BLaER1 treated with 17β-estradiol and CSF1 and Interleukin-3, amounts not matched to agents 10 nM and 100 nM (cell line): ENCODE measurements around the gene CXCL10.

ENCODE experiments used
- H3K27ac ChIP-seq, 11 experiments: shearing (Covaris generic); formaldehyde crosslinking; 2 replicates each; pipeline ENCODE4 v1.8.1; 2022
- H3K27me3 ChIP-seq, 11 experiments: shearing (Covaris generic); formaldehyde crosslinking; 2 replicates each; pipeline ENCODE4 v1.8.1; 2022
- H3K36me3 ChIP-seq, 11 experiments: shearing (Covaris generic); formaldehyde crosslinking; 2 replicates each; pipeline ENCODE4 v1.8.1; 2022
- H3K4me1 ChIP-seq, 10 experiments: shearing (Covaris generic); formaldehyde crosslinking; 2 replicates each; pipeline ENCODE4 v1.8.1; 2022
- H3K4me2 ChIP-seq, 11 experiments: shearing (Covaris generic); formaldehyde crosslinking; 2 replicates each; pipeline ENCODE4 v1.8.1; 2022
- H3K4me3 ChIP-seq, 10 experiments: shearing (Covaris generic); formaldehyde crosslinking; 2 replicates each; pipeline ENCODE4 v1.8.1; 2022
- H3K9ac ChIP-seq, 11 experiments: shearing (Covaris generic); formaldehyde crosslinking; 2 replicates each; pipeline ENCODE4 v1.8.1; 2022
- H3K9me3 ChIP-seq, 11 experiments: shearing (Covaris generic); formaldehyde crosslinking; replicated peaks in 1 of 11; 2 replicates each; pipeline ENCODE4 v1.8.1; 2022
- H4K20me1 ChIP-seq, 11 experiments: shearing (Covaris generic); formaldehyde crosslinking; 2 replicates each; pipeline ENCODE4 v1.8.1; 2022
- Cebpa-rat ChIP-seq, 11 experiments: shearing (Covaris generic); IDR thresholded peaks; 2 replicates each; pipeline ENCODE4 v1.8.1; 2022

Gene CXCL10

GRCh38 chr4:76013540-76013939 lies 9.8 kb downstream of the CXCL10 start:
- Histone ChIP-seq H3K9ac (no peak overlapping the region), H3K36me3 (no peaks in the 10 kb centered on the region), H3K4me3 (no peak overlapping the region), H3K4me2 (no peak overlapping the region), H3K9me3 (no peaks in the 10 kb centered on the region), H3K27ac (no peak overlapping the region), H3K4me1 (peaks cover 3 to 42% (median 24%) of the 10 kb centered on the region in 10 experiments; a peak in 18 of 20 replicates), H4K20me1 (no peaks in the 10 kb centered on the region), H3K27me3 (no peaks in the 10 kb centered on the region)
- no peak for TF ChIP-seq Cebpa-rat (IDR thresholded peaks at IDR 0.05)

DNA sequence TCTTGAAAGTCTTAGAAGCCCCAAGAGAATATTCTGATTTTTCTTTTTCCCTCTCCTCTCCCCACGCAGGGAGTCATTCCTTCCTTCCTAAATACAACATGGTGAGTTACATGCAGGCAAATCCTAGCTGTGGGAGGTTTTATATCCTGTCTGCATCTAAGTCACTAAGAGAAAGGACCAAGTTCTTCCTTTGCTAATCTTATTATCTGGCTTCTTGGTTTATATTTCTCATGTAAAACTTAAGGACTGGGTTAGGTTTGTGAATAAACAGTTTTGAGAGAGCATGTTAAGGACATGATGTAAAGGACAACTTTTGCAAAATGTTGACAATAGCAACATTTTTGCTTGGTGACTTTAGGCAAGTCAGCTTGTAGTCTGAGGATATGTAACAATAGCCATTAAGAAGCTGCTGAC lies 10.9 kb downstream of the CXCL10 start:
- H4K20me1 ChIP-seq, result no peaks in the 10 kb centered on the region
- no peaks in the 10 kb centered on the region for H3K36me3 ChIP-seq
- peak overlapping the region in 5 of 11 experiments; percentile 14 to 48 (median 24); a peak in 7 of 22 replicates for H3K27ac ChIP-seq
- H3K9me3 ChIP-seq, result no peaks in the 10 kb centered on the region
- no peak overlapping the region for H3K4me3 ChIP-seq
- peak overlapping the region in 8 of 11 experiments; percentile 4 to 87 (median 59); a peak in 11 of 22 replicates for H3K4me2 ChIP-seq
- no peak for TF ChIP-seq Cebpa-rat (IDR thresholded peaks at IDR 0.05)
- peak overlapping the region in 2 of 11 experiments; percentile 3 to 11; a peak in 1 of 22 replicates for H3K9ac ChIP-seq
- H3K27me3 ChIP-seq, result no peaks in the 10 kb centered on the region
- H3K4me1 ChIP-seq, result peaks cover 3 to 42% (median 24%) of the 10 kb centered on the region in 10 experiments; a peak in 18 of 20 replicates

DNA sequence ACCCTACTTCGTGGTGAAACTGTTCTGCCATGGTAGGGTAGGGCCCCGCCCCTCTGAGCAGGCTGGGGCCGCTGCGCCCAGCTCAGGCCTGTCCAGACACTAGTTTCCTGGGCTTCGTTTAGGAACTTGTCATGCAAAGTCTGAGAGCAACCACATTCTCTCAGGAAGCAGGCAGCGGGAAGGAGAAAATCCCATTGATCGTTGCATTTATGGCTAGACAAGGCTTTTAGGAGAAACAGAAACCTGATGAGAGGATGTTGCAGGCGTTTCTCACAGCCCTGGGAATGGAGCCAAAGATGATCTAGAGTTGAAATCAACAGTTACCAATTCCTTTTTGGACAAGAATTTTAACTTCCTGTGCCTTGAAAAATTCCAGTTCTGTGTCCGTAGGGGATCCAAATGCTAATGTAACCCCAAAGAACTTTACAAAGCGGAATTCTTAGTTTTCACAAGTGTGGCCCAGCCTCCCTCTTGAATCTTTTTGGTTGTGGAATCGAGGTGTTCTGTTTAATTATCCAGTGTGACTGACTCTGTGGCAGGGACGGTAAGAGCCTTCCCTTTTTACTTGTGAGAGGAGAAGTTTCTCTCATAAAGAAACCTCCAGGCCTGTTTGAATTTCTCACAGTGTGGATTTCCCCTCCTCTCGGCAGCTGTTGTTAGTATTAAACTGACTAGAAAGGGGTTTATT lies 11.5 kb downstream of the CXCL10 start:
- Histone ChIP-seq H4K20me1 (no peaks in the 10 kb centered on the region), H3K36me3 (no peaks in the 10 kb centered on the region), H3K4me1 (peaks cover 3 to 42% (median 24%) of the 10 kb centered on the region in 10 experiments; a peak in 18 of 20 replicates), H3K4me2 (peak overlapping the region in 9 of 11 experiments; percentile 2 to 87 (median 52); a peak in 13 of 22 replicates), H3K4me3 (no peak overlapping the region), H3K9me3 (no peaks in the 10 kb centered on the region), H3K27ac (peak overlapping the region in 6 of 11 experiments; percentile 7 to 48 (median 24); a peak in 8 of 22 replicates), H3K9ac (peak overlapping the region in 2 of 11 experiments; percentile 3 to 11; a peak in 1 of 22 replicates), H3K27me3 (no peaks in the 10 kb centered on the region)
- TF ChIP-seq Cebpa-rat (IDR thresholded peaks at IDR 0.05), result no peak

- H3K4me2 ChIP-seq, result peak overlapping the region in 8 of 11 experiments; percentile 4 to 87 (median 59); a peak in 13 of 22 replicates
- peak overlapping the region in 3 of 11 experiments; percentile 14 to 32 (median 24); a peak in 2 of 22 replicates for H3K27ac ChIP-seq
- H3K4me3 ChIP-seq, result no peak overlapping the region
These were observed 12.2 kb downstream of the CXCL10 start for GRCh38 chr4:76011018-76011670.

DNA sequence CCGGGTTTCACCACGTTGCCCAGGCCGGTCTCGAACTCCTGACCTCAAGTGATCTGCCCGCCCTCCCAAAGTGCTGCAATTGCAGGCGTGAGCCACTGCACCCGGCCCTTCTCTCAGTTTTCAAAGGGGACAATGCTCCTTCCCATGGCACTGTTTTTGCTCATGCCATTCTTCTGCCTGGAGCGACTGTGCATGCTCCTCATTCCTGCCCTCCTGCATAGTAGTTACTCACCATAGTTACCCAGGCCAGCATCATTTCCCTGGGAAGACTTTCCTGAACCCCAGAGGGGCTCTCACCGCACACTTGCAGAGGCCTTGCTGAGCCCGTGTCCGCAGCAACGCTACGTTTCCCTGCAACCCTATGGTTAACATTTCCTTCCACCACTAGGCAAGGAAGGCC lies 12.7 kb downstream of the CXCL10 start:
- no peak for TF ChIP-seq Cebpa-rat (IDR thresholded peaks at IDR 0.05)
- Histone ChIP-seq H4K20me1 (no peaks in the 10 kb centered on the region), H3K4me2 (peak overlapping the region in 2 of 11 experiments; percentile 78 to 87; a peak in 2 of 22 replicates), H3K9me3 (no peaks in the 10 kb centered on the region), H3K9ac (no peak overlapping the region), H3K4me3 (no peak overlapping the region), H3K4me1 (peaks cover 1 to 38% (median 22%) of the 10 kb centered on the region in 10 experiments; a peak in 18 of 20 replicates), H3K27me3 (no peaks in the 10 kb centered on the region), H3K27ac (no peak overlapping the region), H3K36me3 (no peaks in the 10 kb centered on the region)

More at GRCh38 chr4:76011018-76011670, 12.2 kb downstream of the CXCL10 start:
- Histone ChIP-seq H3K9me3 (no peaks in the 10 kb centered on the region), H3K27me3 (no peaks in the 10 kb centered on the region), H3K9ac (no peak overlapping the region; a peak in 1 of 22 replicates), H3K36me3 (no peaks in the 10 kb centered on the region), H3K4me1 (peaks cover 3 to 42% (median 24%) of the 10 kb centered on the region in 10 experiments; a peak in 18 of 20 replicates), H4K20me1 (no peaks in the 10 kb centered on the region)
- TF ChIP-seq Cebpa-rat (IDR thresholded peaks at IDR 0.05), result no peak

GRCh38 chr4:76009311-76009710 lies 14.0 kb downstream of the CXCL10 start:
- TF ChIP-seq Cebpa-rat (IDR thresholded peaks at IDR 0.05), result no peak
- Histone ChIP-seq H3K27me3 (no peaks in the 10 kb centered on the region), H3K4me2 (no peak overlapping the region), H4K20me1 (no peaks in the 10 kb centered on the region), H3K4me1 (peaks cover 0 to 26% (median 14%) of the 10 kb centered on the region in 10 experiments; a peak in 17 of 20 replicates), H3K4me3 (no peak overlapping the region), H3K27ac (no peak overlapping the region), H3K9me3 (no peaks in the 10 kb centered on the region), H3K9ac (no peak overlapping the region), H3K36me3 (no peaks in the 10 kb centered on the region)

- H3K27me3 ChIP-seq, result no peaks in the 10 kb centered on the region
- H3K36me3 ChIP-seq, result no peaks in the 10 kb centered on the region
- H3K9ac ChIP-seq, result no peak within 1 kb of the TSS
- no peaks in the 10 kb centered on the region for H3K9me3 ChIP-seq
- H4K20me1 ChIP-seq, result no peaks in the 10 kb centered on the region
- TF ChIP-seq Cebpa-rat (IDR thresholded peaks at IDR 0.05), result no peak
- no peak within 1 kb of the TSS; a peak in 1 of 22 replicates for H3K27ac ChIP-seq
- no peak within 1 kb of the TSS for H3K4me3 ChIP-seq
- H3K4me1 ChIP-seq, result peaks cover 19 to 36% (median 31%) of the 10 kb centered on the region in 10 experiments
- no peak within 1 kb of the TSS for H3K4me2 ChIP-seq
These were observed 16.0 kb downstream of the CXCL10 start, which contains the start of gene CXCL9 for GRCh38 chr4:76007089-76007862. CXCL9 (minus strand) TSS chr4:76007509; CDS start chr4:76007449, 60 bp downstream.

DNA sequence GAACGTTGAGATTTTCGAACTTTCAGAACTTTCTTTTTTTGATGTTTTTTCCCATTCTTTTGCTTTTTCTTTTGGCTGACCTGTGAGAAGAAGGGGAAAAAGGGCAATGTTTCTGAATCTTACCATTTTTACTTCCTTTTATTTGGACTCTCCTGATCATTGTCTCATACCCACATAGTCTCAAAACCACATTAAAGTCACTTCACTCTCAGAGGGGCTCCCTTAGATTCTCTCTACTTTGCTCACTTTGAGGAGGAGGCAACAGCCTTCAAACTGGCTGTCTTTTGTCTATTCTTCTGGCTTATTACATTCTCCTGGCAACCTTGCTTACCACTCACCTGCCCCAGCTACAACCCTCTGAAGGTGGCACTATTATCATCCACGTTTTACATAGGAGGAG lies 19.7 kb downstream of the CXCL10 start:
- peak overlapping the region in 6 of 11 experiments; percentile 4 to 74 (median 59); a peak in 10 of 22 replicates for H3K9ac ChIP-seq
- no peaks in the 10 kb centered on the region for H3K27me3 ChIP-seq
- no peak for TF ChIP-seq Cebpa-rat (IDR thresholded peaks at IDR 0.05)
- peaks cover 19 to 31% (median 27%) of the 10 kb centered on the region in 10 experiments for H3K4me1 ChIP-seq
- H3K4me2 ChIP-seq, result peak overlapping the region; percentile 16 to 77 (median 67); a peak in 21 of 22 replicates
- no peak overlapping the region for H3K4me3 ChIP-seq
- H3K9me3 ChIP-seq, result no peaks in the 10 kb centered on the region
- H3K36me3 ChIP-seq, result no peaks in the 10 kb centered on the region
- peak overlapping the region in 9 of 11 experiments; percentile 16 to 92 (median 71); a peak in 17 of 22 replicates for H3K27ac ChIP-seq
- H4K20me1 ChIP-seq, result no peaks in the 10 kb centered on the region
